Activated naive CD4-positive, alpha-beta T cell treated with anti-CD3 and anti-CD28 coated beads, Interleukin-2, amount 50 U/mL, for 24 hours (primary cell): ENCODE data around the gene ZNF736.
"Not testable (repeated sequence)": the region's sequence is repeated elsewhere in the genome, so short reads cannot be mapped to it uniquely, and the experiment has no call there.

ENCODE experiments used
- H3K27ac Mint-ChIP-seq: one replicate; pipeline ENCODE4 v1.8.0; 2021; ENCODE audit warnings: mild to moderate bottlenecking, mixed read lengths
- H3K27me3 Mint-ChIP-seq: one replicate; pipeline ENCODE4 v1.8.0; 2021; ENCODE audit warnings: mixed read lengths
- H3K36me3 Mint-ChIP-seq: one replicate; pipeline ENCODE4 v1.8.0; 2021; ENCODE audit warnings: mixed read lengths
- H3K4me1 Mint-ChIP-seq: one replicate; pipeline ENCODE4 v1.8.0; 2021; ENCODE audit warnings: mixed read lengths
- H3K4me3 Mint-ChIP-seq: one replicate; pipeline ENCODE4 v1.8.0; 2021; ENCODE audit warnings: mild to moderate bottlenecking, mixed read lengths
- H3K9me3 Mint-ChIP-seq: one replicate; pipeline ENCODE4 v1.8.0; 2021; ENCODE audit warnings: mixed read lengths

ZNF736 gene

DNA sequence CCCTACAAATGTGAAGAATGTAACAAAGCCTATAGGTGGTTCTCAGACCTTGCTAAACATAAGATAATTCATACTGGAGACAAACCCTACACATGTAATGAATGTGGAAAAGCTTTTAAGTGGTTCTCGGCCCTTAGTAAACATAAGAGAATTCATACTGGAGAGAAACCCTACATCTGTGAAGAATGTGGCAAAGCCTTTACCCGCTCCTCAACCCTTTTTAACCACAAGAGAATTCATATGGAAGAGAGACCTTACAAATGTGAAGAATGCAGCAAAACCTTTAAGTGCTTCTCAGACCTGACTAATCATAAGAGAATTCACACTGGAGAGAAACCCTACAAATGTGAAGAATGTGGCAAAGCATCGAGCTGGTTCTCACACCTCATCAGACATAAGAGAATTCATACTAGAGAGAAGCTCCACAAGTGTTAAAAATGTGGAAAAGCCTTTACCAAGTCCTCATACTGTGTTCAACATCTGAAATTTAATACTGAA, 35.0 kb downstream of the ZNF736 start:
- H3K4me3 Mint-ChIP-seq, H3K4me1 Mint-ChIP-seq, H3K27me3 Mint-ChIP-seq, H3K27ac Mint-ChIP-seq: not testable (repeated sequence)
- Mint-ChIP-seq H3K36me3 (peaks cover 68% of the 10 kb centered on the region), H3K9me3 (peaks cover 31% of the 10 kb centered on the region)

DNA sequence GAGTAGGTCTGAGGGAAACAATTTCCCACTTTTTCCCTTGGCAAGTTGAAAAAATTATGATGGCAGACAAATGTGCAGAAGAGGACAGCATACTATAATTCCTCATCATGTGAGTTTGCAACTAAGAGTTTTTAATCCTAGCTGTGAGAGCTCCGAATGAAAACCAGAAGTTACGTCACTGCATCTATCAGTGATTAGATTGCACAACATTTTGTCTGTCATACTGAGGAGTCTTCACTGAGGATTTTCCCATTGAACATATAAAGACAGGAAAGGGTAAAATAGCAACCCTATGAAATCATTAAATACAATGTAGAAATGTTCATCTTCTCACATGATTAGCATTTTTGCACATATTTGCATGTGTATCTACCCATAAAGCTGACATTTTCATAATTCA, 45.8 kb downstream of the ZNF736 start:
- Mint-ChIP-seq H3K4me3 (no peak overlapping the region), H3K4me1 (no peaks in the 10 kb centered on the region), H3K36me3 (peaks cover 12% of the 10 kb centered on the region), H3K27ac (no peak overlapping the region), H3K9me3 (peaks cover 12% of the 10 kb centered on the region), H3K27me3 (no peaks in the 10 kb centered on the region)

DNA sequence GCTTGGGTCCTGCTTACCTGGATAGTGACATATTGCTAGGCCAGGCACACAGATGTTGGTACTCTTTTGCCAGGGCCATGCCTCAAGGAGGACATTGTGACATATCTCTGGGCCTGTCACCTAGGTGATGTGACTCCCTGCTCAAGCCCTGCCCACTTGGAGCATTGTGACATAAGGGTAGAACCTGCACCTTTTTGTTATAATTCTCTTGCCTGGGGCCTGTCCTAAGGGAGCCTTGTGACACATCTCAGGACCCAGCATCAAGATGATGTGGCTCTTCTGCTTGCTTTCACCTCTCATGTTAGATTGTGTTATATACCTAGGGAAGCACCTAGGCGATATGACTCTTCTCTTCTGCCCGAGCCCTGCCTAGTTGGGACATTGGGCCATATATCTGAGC, 57.4 kb downstream of the ZNF736 start:
- no peaks in the 10 kb centered on the region for H3K4me1 Mint-ChIP-seq
- H3K27me3 Mint-ChIP-seq = no peaks in the 10 kb centered on the region
- no peak overlapping the region for H3K27ac Mint-ChIP-seq
- H3K4me3 Mint-ChIP-seq = no peak overlapping the region
- H3K9me3 Mint-ChIP-seq = peaks cover 37% of the 10 kb centered on the region
- peaks cover 12% of the 10 kb centered on the region for H3K36me3 Mint-ChIP-seq

DNA sequence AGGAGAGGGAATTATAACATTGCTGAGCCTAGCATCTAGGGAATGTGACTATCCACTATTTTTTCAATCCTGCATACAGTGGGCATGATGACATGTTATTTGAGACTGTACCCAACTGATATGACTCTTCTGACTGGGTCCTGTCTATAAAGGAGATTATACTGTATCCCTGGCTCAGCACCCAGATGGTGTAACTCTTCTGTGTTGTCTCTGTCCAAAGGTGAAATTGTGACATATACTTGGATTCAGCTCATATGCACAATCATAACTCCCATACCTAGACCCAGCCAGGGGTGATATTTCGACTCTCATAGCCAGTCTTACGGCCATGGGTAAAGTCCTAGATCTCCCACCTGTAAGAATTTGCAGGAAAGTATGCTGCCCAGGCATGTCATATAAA, 59.3 kb downstream of the ZNF736 start:
- Mint-ChIP-seq H3K27me3 (no peaks in the 10 kb centered on the region), H3K4me1 (no peaks in the 10 kb centered on the region), H3K9me3 (peaks cover 37% of the 10 kb centered on the region), H3K27ac (no peak overlapping the region), H3K4me3 (no peak overlapping the region), H3K36me3 (peaks cover 10% of the 10 kb centered on the region)

DNA sequence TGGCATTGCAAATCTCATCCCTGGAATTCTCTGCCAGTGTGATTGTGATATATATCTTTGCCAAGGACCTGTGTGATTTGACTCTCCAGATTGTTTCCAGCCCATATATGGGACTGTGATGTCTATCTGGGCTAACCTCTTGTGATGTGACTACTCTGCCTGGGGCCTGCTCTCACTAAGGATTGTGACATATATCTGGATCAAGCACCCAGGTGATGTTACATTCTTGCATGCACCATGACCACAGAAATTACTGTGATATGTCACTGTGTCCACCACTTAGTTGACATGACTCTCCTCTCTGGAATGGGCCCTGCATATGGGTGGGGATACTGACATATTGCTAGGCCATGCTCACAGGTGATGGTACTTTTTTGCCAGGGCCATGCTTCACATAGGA, 86.6 kb downstream of the ZNF736 start:
- H3K36me3 Mint-ChIP-seq = no peaks in the 10 kb centered on the region
- H3K27me3 Mint-ChIP-seq = no peaks in the 10 kb centered on the region
- H3K4me3 Mint-ChIP-seq = no peak overlapping the region
- H3K9me3 Mint-ChIP-seq = no peaks in the 10 kb centered on the region
- H3K4me1 Mint-ChIP-seq = no peaks in the 10 kb centered on the region
- no peak overlapping the region for H3K27ac Mint-ChIP-seq
